Lung (tissue), 12 donors: ENCODE results near the gene MAT1A. TPM values are rescaled to one million over a fixed set of nuclear protein-coding genes. Genes with fewer than 3 reads are reported as not detected.
"Not testable (repeated sequence)": the region's sequence is repeated elsewhere in the genome, so short reads cannot be mapped to it uniquely, and the experiment has no call there.

Experiments
- ATAC-seq: fragments of 200-7000 bp; cut with Tn5 transposase; one replicate; pipeline ENCODE4 v1.9.1; 2020; ENCODE audit warnings: moderate number of reproducible peaks; ENCODE audit not compliant: insufficient read depth, low FRiP score
- DNase-seq, 3 donors: peaks; one replicate each; pipeline ENCODE4 v3.0.0-alpha.2; 2013 to 2017
- H3K27ac ChIP-seq, 2 donors: one replicate each; pipeline ENCODE4 v1.5.1; 2013; ENCODE audit warnings: mild to moderate bottlenecking in 2 of 2, moderate library complexity in 2 of 2, control low read depth in 1 of 2, inconsistent platforms in 1 of 2, low read depth in 1 of 2, low read length in 1 of 2
- H3K27me3 ChIP-seq, 3 donors: one replicate each; pipeline ENCODE4 v1.5.1; 2013; ENCODE audit warnings: low read length in 2 of 3; ENCODE audit not compliant: control insufficient read depth in 3 of 3, insufficient read depth in 3 of 3
- H3K36me3 ChIP-seq, 4 donors: one replicate each; pipeline ENCODE4 v1.5.1; 2013; ENCODE audit warnings: low read length in 4 of 4, mild to moderate bottlenecking in 1 of 4, moderate library complexity in 1 of 4; ENCODE audit not compliant: control insufficient read depth in 4 of 4, insufficient read depth in 4 of 4
- H3K4me1 ChIP-seq, 5 donors: one replicate each; pipeline ENCODE4 v1.5.1; 2013; ENCODE audit warnings: low read length in 5 of 5, mild to moderate bottlenecking in 2 of 5, moderate library complexity in 1 of 5; ENCODE audit not compliant: control insufficient read depth in 5 of 5, insufficient read depth in 5 of 5
- H3K4me3 ChIP-seq: one replicate; pipeline ENCODE4 v1.5.1; 2013; ENCODE audit warnings: mild to moderate bottlenecking, control low read depth, moderate library complexity
- H3K9ac ChIP-seq, 2 donors: one replicate each; pipeline ENCODE4 v1.5.1; 2013; ENCODE audit warnings: low read length in 2 of 2, control low read depth in 1 of 2; ENCODE audit not compliant: insufficient read depth in 1 of 2
- H3K9me3 ChIP-seq, 4 donors: one replicate each; pipeline ENCODE4 v1.5.1; 2013; ENCODE audit warnings: low read length in 3 of 4, mild to moderate bottlenecking in 1 of 4, moderate library complexity in 1 of 4; ENCODE audit not compliant: control insufficient read depth in 4 of 4, insufficient read depth in 3 of 4
- WGBS, 2 donors: extraction: QIAGEN DNeasy Blood & Tissue Kit; methylation state at CpG; one replicate each; pipeline ENCODE4 v1.1.7; 2013; 5-methylcytosine and 5-hydroxymethylcytosine counted together
- polyA plus RNA-seq, 2 donors: library from polyadenylated mRNA; stranded (reverse); fragments of 200-250 nt; gene quantifications; one replicate each; pipeline ENCODE4 v1.2.1, GENCODE V29; 2013
- total RNA-seq, 2 donors: library from RNA; depleted of rRNA in 1 of 2; stranded (reverse); fragments of >200 nt in 1 of 2; gene quantifications; one replicate each; pipeline ENCODE4 v1.2.1, GENCODE V29; 2014 to 2021
- TF ChIP-seq, protein P1 (sequence below): IDR thresholded peaks from 2 replicates; pipeline ENCODE4 v1.5.1; 2012; ENCODE audit warnings: mild to moderate bottlenecking; ENCODE audit errors: control extremely low read depth, extremely low read depth
- donor health status: control.
- donor health status: control.
- donor health status: Bipolar disorder and iron deficiency.
- donor health status: healthy.
- donor health status: DM: yes; HTN: yes; CAD: no.

MAT1A gene
- total and polyA plus RNA-seq, 4 donors, result 0.30 to 1.1 (median 0.43) TPM

DNA sequence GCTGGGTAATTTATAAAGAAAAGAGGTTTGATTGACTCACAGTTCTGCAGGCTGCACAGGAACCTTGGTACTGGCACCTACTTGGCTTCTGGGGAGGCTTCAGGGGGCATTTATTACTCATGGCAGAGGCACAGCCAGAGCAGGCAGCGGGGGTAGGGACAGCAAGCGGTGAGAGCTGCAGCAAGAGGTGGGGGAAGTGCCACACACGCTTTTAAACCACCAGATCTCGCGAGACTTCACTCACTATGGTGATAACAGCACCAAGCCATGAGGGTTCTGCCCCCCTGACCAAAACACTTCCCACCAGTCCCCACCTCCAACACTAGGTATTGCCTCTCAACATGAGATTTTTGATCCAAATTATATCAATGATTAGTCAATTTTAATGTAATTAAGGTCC, 24.1 kb upstream of the MAT1A start:
- ATAC-seq, result no peak
- WGBS, 2 donors, result 78 to 82% methylated on average over 5 of the region's 5 CpGs

DNA sequence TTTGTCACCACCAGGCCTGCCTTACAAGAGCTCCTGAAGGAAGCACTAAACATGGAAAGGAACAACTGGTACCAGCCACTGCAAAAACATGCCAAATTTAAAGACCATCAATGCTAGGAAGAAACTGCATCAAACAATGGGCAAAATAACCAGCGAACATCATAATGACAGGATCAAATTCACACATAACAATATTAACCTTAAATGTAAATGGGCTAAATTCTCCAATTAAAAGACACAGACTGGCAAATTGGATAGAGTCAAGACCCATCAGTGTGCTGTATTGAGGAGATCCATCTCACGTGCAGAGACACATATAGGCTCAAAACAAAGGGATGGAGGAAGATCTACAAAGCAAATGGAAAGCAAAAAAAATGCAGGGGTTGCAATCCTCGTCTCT, 16.5 kb upstream of the MAT1A start:
- not testable (repeated sequence) for H3K4me1 ChIP-seq, H3K9ac ChIP-seq, H3K36me3 ChIP-seq, H3K27me3 ChIP-seq, H3K9me3 ChIP-seq, H3K27ac ChIP-seq, H3K4me3 ChIP-seq, DNase-seq, ATAC-seq
- WGBS, 2 donors, result 88 to 93% methylated on average over 3 of the region's 3 CpGs

More for the DNA sequence above, 24.1 kb upstream of the MAT1A start:
- Histone ChIP-seq H3K36me3 (no peaks in the 10 kb centered on the region), H3K9me3 (peaks cover 0 to 4% (median 0%) of the 10 kb centered on the region in 4 donors), H3K4me1 (no peaks in the 10 kb centered on the region), H3K27me3 (no peaks in the 10 kb centered on the region), H3K27ac (no peak overlapping the region), H3K9ac (no peak overlapping the region), H3K4me3 (no peak overlapping the region)
- no peak for DNase-seq
- TF ChIP-seq, protein P1, sequence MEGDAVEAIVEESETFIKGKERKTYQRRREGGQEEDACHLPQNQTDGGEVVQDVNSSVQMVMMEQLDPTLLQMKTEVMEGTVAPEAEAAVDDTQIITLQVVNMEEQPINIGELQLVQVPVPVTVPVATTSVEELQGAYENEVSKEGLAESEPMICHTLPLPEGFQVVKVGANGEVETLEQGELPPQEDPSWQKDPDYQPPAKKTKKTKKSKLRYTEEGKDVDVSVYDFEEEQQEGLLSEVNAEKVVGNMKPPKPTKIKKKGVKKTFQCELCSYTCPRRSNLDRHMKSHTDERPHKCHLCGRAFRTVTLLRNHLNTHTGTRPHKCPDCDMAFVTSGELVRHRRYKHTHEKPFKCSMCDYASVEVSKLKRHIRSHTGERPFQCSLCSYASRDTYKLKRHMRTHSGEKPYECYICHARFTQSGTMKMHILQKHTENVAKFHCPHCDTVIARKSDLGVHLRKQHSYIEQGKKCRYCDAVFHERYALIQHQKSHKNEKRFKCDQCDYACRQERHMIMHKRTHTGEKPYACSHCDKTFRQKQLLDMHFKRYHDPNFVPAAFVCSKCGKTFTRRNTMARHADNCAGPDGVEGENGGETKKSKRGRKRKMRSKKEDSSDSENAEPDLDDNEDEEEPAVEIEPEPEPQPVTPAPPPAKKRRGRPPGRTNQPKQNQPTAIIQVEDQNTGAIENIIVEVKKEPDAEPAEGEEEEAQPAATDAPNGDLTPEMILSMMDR, result no peak

DNA sequence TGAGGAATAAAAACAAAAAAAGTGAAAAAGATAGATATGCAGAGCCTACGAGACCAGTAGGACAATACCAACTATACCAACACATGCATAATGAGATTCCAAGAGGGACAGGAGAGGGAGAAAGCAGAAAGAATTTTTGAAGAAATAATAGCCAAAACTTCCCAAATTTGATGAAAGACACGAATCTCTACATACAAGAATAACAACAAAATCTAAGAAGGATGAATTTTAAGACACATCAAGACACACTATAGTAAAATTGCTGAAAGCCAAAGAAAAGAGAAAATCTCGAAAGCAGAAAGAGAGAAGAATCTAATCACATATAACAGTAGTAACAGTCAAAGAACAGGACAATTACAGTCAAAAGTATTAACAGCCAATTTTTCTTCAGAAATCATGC, 7.5 kb upstream of the MAT1A start:
- peaks cover 0 to 3% (median 0%) of the 10 kb centered on the region in 3 donors for H3K27me3 ChIP-seq
- H3K27ac ChIP-seq, result no peak overlapping the region
- no peaks in the 10 kb centered on the region for H3K36me3 ChIP-seq
- no peak overlapping the region for H3K4me3 ChIP-seq
- peaks cover 0 to 6% (median under 1%) of the 10 kb centered on the region in 4 donors for H3K9me3 ChIP-seq
- no peak overlapping the region for H3K9ac ChIP-seq
- no peak for ATAC-seq
- no peak for DNase-seq
- H3K4me1 ChIP-seq, result no peaks in the 10 kb centered on the region
- TF ChIP-seq, protein P1, result no peak
- WGBS, 2 donors, result 76 to 92% methylated on average over 3 of the region's 3 CpGs

DNA sequence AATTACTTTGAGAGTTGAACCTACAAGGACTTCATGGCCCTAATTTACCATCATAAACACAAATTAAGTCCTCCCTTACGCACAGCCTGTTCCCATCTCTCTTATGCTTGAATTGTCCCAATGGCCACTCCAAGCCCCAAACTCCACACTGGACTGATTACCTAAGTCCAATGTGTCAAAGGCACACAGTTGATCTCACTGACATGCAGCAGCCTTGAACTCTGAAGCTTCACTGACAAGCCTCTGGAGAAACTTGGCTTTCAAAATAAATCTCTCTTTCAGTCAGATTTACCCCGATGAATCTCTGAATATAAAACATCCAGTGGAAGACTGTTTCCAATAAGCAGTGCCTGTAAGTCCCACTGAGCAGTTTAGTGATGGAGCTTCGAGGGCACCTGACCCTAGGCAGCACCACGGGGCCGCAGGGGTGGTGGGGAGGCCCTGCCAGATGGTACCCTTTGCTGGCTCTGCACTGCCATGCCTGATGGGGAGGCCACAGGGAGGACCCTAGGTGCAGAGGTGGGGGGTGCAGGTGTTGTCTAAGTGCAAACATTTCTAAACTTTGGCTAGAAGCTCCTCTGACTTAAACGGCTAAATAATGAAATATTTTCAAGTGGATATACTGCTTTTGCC, 3.3 kb upstream of the MAT1A start:
- H3K36me3 ChIP-seq, result no peaks in the 10 kb centered on the region
- H3K9ac ChIP-seq, result no peak overlapping the region
- H3K27me3 ChIP-seq, result peaks cover 0 to 3% (median 0%) of the 10 kb centered on the region in 3 donors
- no peak for ATAC-seq
- DNase-seq, result no peak
- WGBS, 2 donors, result 87 to 95% methylated on average over 6 of the region's 6 CpGs
- peaks cover 0 to under 1% (median 0%) of the 10 kb centered on the region in 4 donors for H3K9me3 ChIP-seq
- TF ChIP-seq, protein P1, result no peak
- H3K4me3 ChIP-seq, result no peak overlapping the region
- no peak overlapping the region for H3K27ac ChIP-seq
- H3K4me1 ChIP-seq, result no peaks in the 10 kb centered on the region
